Peyer's patch (tissue), 4 donors: ENCODE data around the gene UTY.

Experiments used
- CTCF ChIP-seq, 6 experiments: fragments of 450-650 bp in 4 of 6; fragments of 200-600 bp in 2 of 6; sonication (generic) in 1 of 6; IDR thresholded peaks; one replicate each; pipeline ENCODE4 v1.5.1; 2017 to 2019; ENCODE audit warnings: antibody characterized with exemption in 6 of 6, mild to moderate bottlenecking in 3 of 6, moderate library complexity in 1 of 6
- POLR2A ChIP-seq, 2 donors: fragments of 450-650 bp; IDR thresholded peaks; one replicate each; pipeline ENCODE4 v1.5.1; 2017; ENCODE audit warnings: antibody characterized with exemption in 2 of 2, mild to moderate bottlenecking in 2 of 2, moderate library complexity in 2 of 2

GRCh38 chrY:13474997-13475396 is 4.8 kb downstream of the UTY start:
- TF ChIP-seq CTCF (IDR thresholded peaks at IDR 0.05) = no peak
- no peak for TF ChIP-seq POLR2A (IDR thresholded peaks at IDR 0.05)
